DND-41 (cell line): ENCODE measurements around the gene SP8.
"Not testable (repeated sequence)": the region's sequence is repeated elsewhere in the genome, so short reads cannot be mapped to it uniquely, and the experiment has no call there.

Experiments used
- ATAC-seq: fragments of 200-7000 bp; cut with Tn5 transposase; 3 replicates; pipeline ENCODE4 v1.9.1; 2021; ENCODE audit warnings: low read depth; ENCODE audit not compliant: insufficient read depth
- DNase-seq: peaks from one replicate; pipeline ENCODE4 v3.0.0-alpha.2; 2020
- H2AFZ ChIP-seq: 2 replicates; pipeline ENCODE4 v1.6.0; 2012; ENCODE audit warnings: low read depth, low read length
- H3K27ac ChIP-seq: 2 replicates; pipeline ENCODE4 v1.5.1; 2012; ENCODE audit warnings: low read length, inconsistent platforms
- H3K27me3 ChIP-seq: fragments of 200-600 bp; sonication (generic); 2 replicates; pipeline ENCODE4 v1.6.0; 2012; ENCODE audit warnings: low read length, mild to moderate bottlenecking, inconsistent platforms; ENCODE audit not compliant: insufficient read depth, poor library complexity
- H3K36me3 ChIP-seq: 2 replicates; pipeline ENCODE4 v1.5.1; 2012; ENCODE audit warnings: low read length, inconsistent platforms; ENCODE audit not compliant: insufficient read depth
- H3K4me1 ChIP-seq: 2 replicates; pipeline ENCODE4 v1.5.1; 2012; ENCODE audit warnings: mild to moderate bottlenecking, low read length; ENCODE audit not compliant: insufficient read depth
- H3K4me2 ChIP-seq: 2 replicates; pipeline ENCODE4 v1.6.0; 2012; ENCODE audit warnings: mild to moderate bottlenecking, moderate library complexity, low read length, inconsistent platforms; ENCODE audit not compliant: insufficient read depth
- H3K4me3 ChIP-seq, 2 experiments: fragments of 200-600 bp in 1 of 2; shearing (Covaris generic) in 1 of 2; 2 replicates each; pipeline ENCODE4 v1.5.1; 2012 to 2016; ENCODE audit warnings: inconsistent platforms in 2 of 2, low read length in 2 of 2, mild to moderate bottlenecking in 2 of 2, low read depth in 1 of 2, moderate library complexity in 1 of 2
- H3K79me2 ChIP-seq: 2 replicates; pipeline ENCODE4 v1.6.0; 2012; ENCODE audit warnings: low read length, inconsistent platforms; ENCODE audit not compliant: insufficient read depth
- H3K9ac ChIP-seq: 2 replicates; pipeline ENCODE4 v1.6.0; 2012; ENCODE audit warnings: low read depth, mild to moderate bottlenecking, inconsistent platforms, low read length, moderate library complexity
- H3K9me3 ChIP-seq: 2 replicates; pipeline ENCODE4 v1.5.1; 2012; ENCODE audit warnings: low read length, moderate library complexity, mild to moderate bottlenecking, inconsistent platforms; ENCODE audit not compliant: insufficient read depth, severe bottlenecking
- H4K20me1 ChIP-seq: 2 replicates; pipeline ENCODE4 v1.6.0; 2012; ENCODE audit warnings: low read length; ENCODE audit not compliant: insufficient read depth
- CTCF ChIP-seq: IDR thresholded peaks from 2 replicates; pipeline ENCODE4 v1.5.1; 2012; ENCODE audit warnings: borderline replicate concordance, low read length, moderate library complexity, mild to moderate bottlenecking; ENCODE audit not compliant: poor library complexity, severe bottlenecking; ENCODE audit errors: extremely low read depth
- EZH2 ChIP-seq: IDR thresholded peaks from 3 replicates; pipeline ENCODE4 v1.6.1; 2012; ENCODE audit warnings: borderline replicate concordance, low read depth, mild to moderate bottlenecking, moderate library complexity, low read length, inconsistent platforms; ENCODE audit not compliant: severe bottlenecking

The SP8 gene

GRCh38 chr7:20827172-20827571 lies 40.5 kb upstream of the SP8 start:
- no peaks in the 10 kb centered on the region for H4K20me1 ChIP-seq
- ATAC-seq (no peak), DNase-seq (no peak)
- TF ChIP-seq EZH2 (no peak), CTCF (no peak)
- H3K4me2 ChIP-seq = no peak overlapping the region
- H3K36me3 ChIP-seq = no peaks in the 10 kb centered on the region
- no peaks in the 10 kb centered on the region for H3K9me3 ChIP-seq
- H3K27ac ChIP-seq = no peak overlapping the region
- no peaks in the 10 kb centered on the region for H3K4me1 ChIP-seq
- H3K4me3 ChIP-seq = no peak overlapping the region
- no peak overlapping the region for H3K9ac ChIP-seq
- no peak overlapping the region for H2AFZ ChIP-seq
- H3K79me2 ChIP-seq = no peaks in the 10 kb centered on the region
- H3K27me3 ChIP-seq = no peaks in the 10 kb centered on the region

- Histone ChIP-seq H3K9me3 (no peaks in the 10 kb centered on the region), H3K4me2 (no peak overlapping the region), H3K4me1 (no peaks in the 10 kb centered on the region), H3K27ac (no peak overlapping the region), H2AFZ (no peak overlapping the region), H4K20me1 (no peaks in the 10 kb centered on the region), H3K79me2 (no peaks in the 10 kb centered on the region), H3K36me3 (no peaks in the 10 kb centered on the region), H3K27me3 (no peaks in the 10 kb centered on the region), H3K9ac (no peak overlapping the region), H3K4me3 (no peak overlapping the region)
- TF ChIP-seq CTCF = no peak
- TF ChIP-seq EZH2 = no peak
- ATAC-seq (no peak), DNase-seq (no peak)
Measured at GRCh38 chr7:20826243-20826642, 39.6 kb upstream of the SP8 start.

DNA sequence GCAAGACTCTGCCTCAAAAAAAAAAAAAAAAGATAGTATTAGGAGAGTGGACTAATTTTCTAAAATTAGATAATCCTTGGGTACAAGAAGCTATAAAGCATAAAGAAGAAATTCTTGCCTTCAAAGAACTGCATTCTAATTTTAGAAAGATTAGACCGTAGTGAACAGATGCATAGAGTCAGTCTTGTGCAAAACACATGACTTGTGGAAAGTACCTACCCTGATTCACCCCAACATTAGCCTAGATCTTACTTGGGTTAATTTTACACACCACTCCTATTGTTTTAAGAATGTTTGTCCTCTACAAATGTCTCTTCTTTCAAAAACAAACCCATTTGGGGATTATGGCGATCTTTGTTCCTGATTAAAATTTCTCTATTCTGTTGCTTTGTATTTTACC lies 38.9 kb upstream of the SP8 start:
- Histone ChIP-seq H3K79me2 (no peaks in the 10 kb centered on the region), H3K4me1 (no peaks in the 10 kb centered on the region), H4K20me1 (no peaks in the 10 kb centered on the region), H3K27ac (no peak overlapping the region), H3K4me3 (no peak overlapping the region), H2AFZ (no peak overlapping the region), H3K36me3 (no peaks in the 10 kb centered on the region), H3K27me3 (no peaks in the 10 kb centered on the region), H3K9me3 (no peaks in the 10 kb centered on the region), H3K9ac (no peak overlapping the region), H3K4me2 (no peak overlapping the region)
- TF ChIP-seq EZH2 = no peak
- no peak for TF ChIP-seq CTCF
- no peak for DNase-seq
- ATAC-seq = no peak

DNA sequence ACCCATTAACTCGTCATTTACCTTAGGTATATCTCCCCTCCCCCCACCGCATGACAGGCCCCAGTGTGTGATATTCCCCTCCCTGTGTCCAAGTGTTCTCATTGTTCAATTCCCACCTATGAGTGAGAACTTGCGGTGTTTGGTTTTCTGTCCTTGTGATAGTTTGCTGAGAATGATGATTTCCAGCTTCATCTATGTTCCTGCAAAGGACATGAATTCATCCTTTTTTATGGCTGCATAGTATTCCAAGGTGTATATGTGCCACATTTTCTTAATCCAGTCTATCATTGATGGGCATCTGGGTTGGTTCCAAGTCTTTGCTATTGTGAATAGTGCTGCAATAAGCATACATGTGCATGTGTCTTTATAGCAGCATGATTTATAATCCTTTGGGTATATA lies 34.7 kb upstream of the SP8 start:
- not testable (repeated sequence) for H3K27me3 ChIP-seq, DNase-seq, H3K79me2 ChIP-seq, H3K9me3 ChIP-seq, H3K4me1 ChIP-seq, H3K27ac ChIP-seq, H3K36me3 ChIP-seq, H4K20me1 ChIP-seq, H3K4me3 ChIP-seq, H3K4me2 ChIP-seq, H3K9ac ChIP-seq, ATAC-seq, H2AFZ ChIP-seq
